ENCODE measurements around the gene PSORS1C2.

PSORS1C2 gene

DNA sequence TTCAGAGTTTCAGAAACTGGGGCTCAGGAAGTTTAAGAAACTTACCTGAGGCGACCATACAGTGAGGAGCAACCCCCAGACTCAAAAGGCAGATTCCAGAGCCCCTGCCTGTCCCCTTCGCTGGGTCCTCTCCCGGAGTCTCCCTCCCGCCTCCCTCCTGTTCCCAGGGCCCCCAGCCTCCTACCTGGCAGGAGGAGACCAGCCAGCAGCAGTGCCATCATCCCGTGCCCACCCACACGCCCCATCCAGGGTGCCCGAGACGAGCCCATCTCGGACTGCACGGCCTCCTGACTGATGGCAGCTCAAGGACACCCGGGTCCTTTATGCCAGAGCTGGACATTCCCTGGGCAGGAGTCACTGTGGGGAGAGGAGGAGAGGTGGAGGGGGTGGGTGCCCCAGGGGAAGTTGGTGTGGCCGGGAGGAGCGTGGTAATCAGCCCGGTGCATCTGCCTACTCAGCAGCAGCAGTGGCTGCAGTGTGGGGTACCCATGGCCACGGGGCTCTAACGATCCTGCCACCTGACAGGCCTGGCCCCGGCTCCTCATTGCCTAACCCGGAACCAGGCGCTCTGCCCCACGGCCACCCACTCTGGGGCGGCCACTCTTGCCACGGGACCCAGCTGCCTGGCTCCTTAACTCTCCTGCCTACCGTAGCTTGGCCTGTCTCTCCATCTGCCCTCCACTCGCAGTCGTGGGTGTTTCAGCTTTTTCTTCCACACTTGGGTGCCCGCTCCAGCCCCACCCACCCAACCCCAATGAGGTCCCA, 18.5 kb downstream of the PSORS1C2 start, which contains the start of gene CDSN:
TSS of gene CDSN (minus strand) at position 296 of the 765 bp plus-strand sequence. CDS start at position 269, 27 bp downstream.
- no peaks in the 10 kb centered on the region for H3K9me3 ChIP-seq (ENCODE audit: control insufficient read depth, insufficient read depth, low read depth, low read length)
- no peaks in the 10 kb centered on the region for H3K27me3 ChIP-seq (ENCODE audit: control insufficient read depth, insufficient read depth, low read length)
- H3K27ac ChIP-seq (ENCODE audit: low read depth, low read length) = no peak within 1 kb of the TSS
- H3K36me3 ChIP-seq (ENCODE audit: control insufficient read depth, insufficient read depth, low read length) = no peaks in the 10 kb centered on the region
- no peak within 1 kb of the TSS for H3K9ac ChIP-seq (ENCODE audit: low read length)
- peaks cover 11% of the 10 kb centered on the region; the same call in 1 of the 2 replicates for H3K4me1 ChIP-seq (ENCODE audit: control insufficient read depth, insufficient read depth, low read length)
- H3K4me3 ChIP-seq (ENCODE audit: low read depth, low read length) = no peak within 1 kb of the TSS

DNA sequence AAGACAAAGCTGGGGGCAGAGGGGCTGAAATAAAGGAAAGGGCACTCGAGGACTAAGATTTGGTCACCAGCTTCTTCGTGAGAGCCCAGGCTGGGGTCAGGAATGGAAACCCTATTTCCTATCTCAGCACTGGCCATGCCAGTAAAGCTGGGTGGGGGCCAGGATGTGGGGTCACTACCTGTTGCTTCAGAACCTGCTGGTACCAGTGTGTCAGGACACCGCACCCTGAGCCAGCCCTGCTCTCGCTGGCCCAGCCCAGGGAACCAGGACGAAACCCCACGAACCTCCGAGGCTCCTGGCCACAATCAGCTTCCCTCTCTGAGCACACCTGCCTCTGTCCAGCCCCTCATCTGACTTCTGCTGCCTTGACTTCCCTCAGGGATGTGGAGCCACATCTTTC, 20.7 kb downstream of the PSORS1C2 start:
- Histone ChIP-seq H3K36me3 (ENCODE audit: control insufficient read depth, insufficient read depth, low read length) (no peaks in the 10 kb centered on the region), H3K9ac (ENCODE audit: low read length) (no peak overlapping the region), H3K9me3 (ENCODE audit: control insufficient read depth, insufficient read depth, low read depth, low read length) (no peaks in the 10 kb centered on the region), H3K27me3 (ENCODE audit: control insufficient read depth, insufficient read depth, low read length) (no peaks in the 10 kb centered on the region), H3K4me1 (ENCODE audit: control insufficient read depth, insufficient read depth, low read length) (peaks cover 27% of the 10 kb centered on the region), H3K27ac (ENCODE audit: low read depth, low read length) (no peak overlapping the region), H3K4me3 (ENCODE audit: low read depth, low read length) (no peak overlapping the region)

DNA sequence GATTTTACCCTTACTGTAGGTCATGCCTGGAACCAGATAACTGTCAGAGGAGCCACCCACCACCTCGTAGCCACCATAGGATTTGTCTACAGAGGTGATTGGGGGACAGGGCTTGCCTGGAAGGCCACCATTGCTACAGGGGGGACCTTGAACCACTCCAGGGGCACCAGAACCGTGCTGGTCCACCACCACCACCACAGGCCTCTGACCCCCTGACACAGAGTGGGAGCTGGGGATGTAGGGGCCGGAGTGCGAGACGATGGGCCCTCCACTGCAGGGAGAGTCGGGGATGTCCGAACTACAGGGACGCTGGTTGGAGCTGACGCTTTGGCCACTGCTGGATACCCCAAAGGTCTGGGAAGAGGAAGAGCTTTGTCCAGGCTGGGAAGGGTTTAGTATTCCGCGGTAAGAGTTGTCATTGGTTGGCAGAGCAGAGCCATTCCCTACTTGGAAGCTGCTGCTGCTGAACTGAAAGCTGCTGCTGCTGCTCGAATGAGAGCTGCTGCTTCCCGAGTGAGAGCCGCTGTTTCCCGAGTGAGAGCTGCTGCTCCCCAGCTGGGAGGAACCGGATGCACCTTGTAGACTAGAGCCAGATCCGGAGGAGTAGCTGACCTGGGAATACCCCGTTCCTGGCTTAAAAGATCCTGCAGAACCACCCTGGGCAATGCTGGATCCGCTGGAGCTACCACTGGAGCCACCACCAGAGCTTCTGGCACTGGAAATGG, 22.0 kb downstream of the PSORS1C2 start:
- no peak overlapping the region for H3K9ac ChIP-seq (ENCODE audit: low read length)
- H3K27me3 ChIP-seq (ENCODE audit: control insufficient read depth, insufficient read depth, low read length) = no peaks in the 10 kb centered on the region
- no peaks in the 10 kb centered on the region for H3K36me3 ChIP-seq (ENCODE audit: control insufficient read depth, insufficient read depth, low read length)
- no peak overlapping the region for H3K27ac ChIP-seq (ENCODE audit: low read depth, low read length)
- peaks cover 27% of the 10 kb centered on the region for H3K4me1 ChIP-seq (ENCODE audit: control insufficient read depth, insufficient read depth, low read length)
- H3K4me3 ChIP-seq (ENCODE audit: low read depth, low read length) = no peak overlapping the region
- no peaks in the 10 kb centered on the region for H3K9me3 ChIP-seq (ENCODE audit: control insufficient read depth, insufficient read depth, low read depth, low read length)

DNA sequence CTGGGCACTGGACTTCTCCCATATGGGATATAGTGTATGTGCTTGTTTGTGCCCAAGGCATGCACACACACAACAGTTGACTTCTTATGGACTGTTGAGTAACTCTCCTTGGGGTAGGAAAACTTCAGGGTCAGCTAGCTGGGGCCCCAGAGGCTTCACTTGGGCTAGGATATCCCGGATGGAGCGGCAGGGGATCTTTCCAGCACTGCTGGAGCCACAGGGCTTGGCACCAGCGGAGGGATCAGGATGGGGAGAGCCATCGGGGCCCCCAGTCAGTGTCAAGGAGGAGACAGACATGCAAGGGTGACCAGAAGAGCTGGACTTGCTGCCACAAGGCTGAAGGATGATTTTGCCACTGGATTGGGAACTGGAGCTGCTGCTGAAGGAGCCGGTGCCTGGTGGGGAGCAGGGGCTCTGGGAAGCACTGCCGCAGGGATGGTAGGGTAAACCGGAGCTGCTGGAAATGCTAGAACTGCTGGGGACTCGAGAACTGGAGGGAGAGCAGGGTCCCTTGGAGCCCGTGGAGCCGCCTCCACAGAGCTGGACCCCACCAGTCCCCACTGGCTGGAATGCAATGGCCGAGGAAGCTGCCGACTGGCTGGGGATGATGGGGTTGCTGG, 22.8 kb downstream of the PSORS1C2 start:
- no peak overlapping the region for H3K27ac ChIP-seq (ENCODE audit: low read depth, low read length)
- H3K4me3 ChIP-seq (ENCODE audit: low read depth, low read length) = no peak overlapping the region
- no peaks in the 10 kb centered on the region for H3K27me3 ChIP-seq (ENCODE audit: control insufficient read depth, insufficient read depth, low read length)
- no peak overlapping the region for H3K9ac ChIP-seq (ENCODE audit: low read length)
- H3K9me3 ChIP-seq (ENCODE audit: control insufficient read depth, insufficient read depth, low read depth, low read length) = no peaks in the 10 kb centered on the region
- H3K4me1 ChIP-seq (ENCODE audit: control insufficient read depth, insufficient read depth, low read length) = peaks cover 29% of the 10 kb centered on the region
- no peaks in the 10 kb centered on the region for H3K36me3 ChIP-seq (ENCODE audit: control insufficient read depth, insufficient read depth, low read length)

DNA sequence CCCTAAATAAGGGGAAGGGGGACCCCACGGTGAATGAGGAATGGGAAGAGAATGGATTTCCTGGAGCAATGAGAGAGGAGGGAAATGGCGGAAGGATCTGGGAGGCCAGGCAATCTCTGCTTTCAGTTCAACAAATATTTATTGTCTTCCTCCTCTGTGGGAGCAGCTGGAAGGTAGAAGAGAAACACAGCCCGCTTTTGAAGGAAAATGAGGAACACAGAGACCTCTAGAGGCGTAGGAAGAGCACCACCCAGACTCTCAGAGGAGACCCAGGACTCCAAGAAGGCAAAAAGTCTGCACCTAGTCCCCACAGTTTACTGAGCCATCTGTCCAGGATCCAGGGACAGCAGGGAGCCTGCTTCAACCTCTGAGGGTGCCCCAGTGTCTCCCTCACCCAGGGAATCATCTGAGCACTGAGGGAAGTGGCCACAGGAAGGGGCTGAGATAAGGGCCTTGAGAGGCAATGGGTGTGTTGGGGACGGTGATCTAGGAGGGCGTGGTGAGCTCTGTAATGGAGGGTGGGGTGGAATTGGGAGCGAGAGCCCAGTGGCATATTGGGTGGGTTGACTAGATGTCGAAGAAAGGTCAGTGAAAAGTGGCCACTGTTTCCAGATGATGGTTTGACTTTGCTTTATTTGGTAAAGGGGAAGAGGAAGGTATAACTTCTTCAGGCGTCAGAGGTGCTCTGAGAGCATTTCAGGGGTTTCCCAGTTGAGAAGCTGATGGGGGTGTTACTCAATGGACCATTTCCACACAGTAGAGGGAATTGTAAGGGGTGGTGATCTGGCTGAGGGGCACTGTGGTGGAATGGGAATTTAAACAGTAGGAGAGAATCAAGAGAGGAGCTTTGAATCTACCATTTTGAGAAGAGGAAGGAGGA, 23.7 kb downstream of the PSORS1C2 start:
- no peaks in the 10 kb centered on the region for H3K9me3 ChIP-seq (ENCODE audit: control insufficient read depth, insufficient read depth, low read depth, low read length)
- no peak overlapping the region; the same call in 1 of the 2 replicates for H3K4me3 ChIP-seq (ENCODE audit: low read depth, low read length)
- no peak overlapping the region for H3K27ac ChIP-seq (ENCODE audit: low read depth, low read length)
- H3K36me3 ChIP-seq (ENCODE audit: control insufficient read depth, insufficient read depth, low read length) = no peaks in the 10 kb centered on the region
- peak overlapping the region; percentile 29 for H3K9ac ChIP-seq (ENCODE audit: low read length)
- peaks cover 37% of the 10 kb centered on the region for H3K4me1 ChIP-seq (ENCODE audit: control insufficient read depth, insufficient read depth, low read length)
- peaks cover 5% of the 10 kb centered on the region for H3K27me3 ChIP-seq (ENCODE audit: control insufficient read depth, insufficient read depth, low read length)

DNA sequence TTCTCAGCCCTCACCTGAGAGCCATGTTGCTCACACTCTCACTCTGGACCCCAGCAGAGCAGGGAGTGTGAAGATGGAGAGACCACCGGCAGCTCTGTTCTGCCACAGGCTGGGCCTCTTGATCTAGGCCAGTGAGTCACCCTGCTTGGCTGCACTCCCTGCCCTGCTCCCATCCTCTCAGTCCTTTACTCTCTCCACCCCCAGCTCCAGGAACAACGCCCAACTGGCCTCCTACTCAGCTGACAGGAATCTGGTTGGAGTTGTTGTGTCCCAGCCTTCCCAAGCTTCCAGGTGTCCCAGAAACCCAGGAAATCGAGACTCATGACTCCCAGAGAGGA, 24.4 kb downstream of the PSORS1C2 start, which contains the start of gene PSORS1C1:
TSS of gene PSORS1C1 (plus strand) at position 260 of the 338 bp plus-strand sequence. CDS start 14,833 bp downstream, outside the sequence.
- Histone ChIP-seq H3K4me1 (ENCODE audit: control insufficient read depth, insufficient read depth, low read length) (peaks cover 43% of the 10 kb centered on the region), H3K9me3 (ENCODE audit: control insufficient read depth, insufficient read depth, low read depth, low read length) (no peaks in the 10 kb centered on the region), H3K9ac (ENCODE audit: low read length) (peak within 1 kb of the TSS; percentile 32), H3K4me3 (ENCODE audit: low read depth, low read length) (peak within 1 kb of the TSS; percentile 42; the same call in 1 of the 2 replicates), H3K36me3 (ENCODE audit: control insufficient read depth, insufficient read depth, low read length) (no peaks in the 10 kb centered on the region), H3K27me3 (ENCODE audit: control insufficient read depth, insufficient read depth, low read length) (peaks cover 11% of the 10 kb centered on the region), H3K27ac (ENCODE audit: low read depth, low read length) (no peak within 1 kb of the TSS; the same call in 1 of the 2 replicates)

DNA sequence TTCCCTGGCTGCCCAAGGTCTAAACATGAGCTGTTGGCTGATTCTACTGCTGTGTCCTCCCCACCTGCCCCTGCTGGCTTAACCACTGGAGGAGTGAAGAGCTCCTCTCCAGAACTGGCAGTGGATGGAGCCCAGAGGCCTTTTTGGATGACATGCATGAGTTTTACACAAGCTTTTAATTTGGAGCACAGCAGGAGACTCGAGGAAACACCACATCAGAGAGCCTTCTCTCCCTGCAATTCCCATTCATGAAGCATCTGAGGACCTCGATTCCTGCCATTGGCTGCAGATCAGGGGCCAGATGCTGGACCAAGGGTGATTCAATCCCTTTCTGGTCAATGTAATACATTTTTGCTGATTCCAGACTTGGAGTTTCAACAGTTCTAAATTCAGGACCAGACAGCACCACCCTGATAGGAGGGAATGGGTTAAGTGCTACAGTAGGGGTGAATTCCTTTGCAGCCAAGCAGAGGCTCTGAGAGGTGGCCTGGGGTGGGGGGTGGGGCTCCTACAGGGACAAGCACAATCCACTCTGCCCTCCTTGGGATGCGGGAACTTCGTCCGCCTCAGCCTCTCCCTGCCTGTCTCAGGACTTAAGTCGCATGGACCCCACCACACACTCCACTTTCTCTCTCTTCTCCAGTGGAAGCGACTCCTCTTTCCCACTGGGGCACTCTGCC, 24.9 kb downstream of the PSORS1C2 start:
- peak overlapping the region; percentile 32 for H3K9ac ChIP-seq (ENCODE audit: low read length)
- no peak overlapping the region; the same call in 1 of the 2 replicates for H3K27ac ChIP-seq (ENCODE audit: low read depth, low read length)
- no peaks in the 10 kb centered on the region for H3K9me3 ChIP-seq (ENCODE audit: control insufficient read depth, insufficient read depth, low read depth, low read length)

DNA sequence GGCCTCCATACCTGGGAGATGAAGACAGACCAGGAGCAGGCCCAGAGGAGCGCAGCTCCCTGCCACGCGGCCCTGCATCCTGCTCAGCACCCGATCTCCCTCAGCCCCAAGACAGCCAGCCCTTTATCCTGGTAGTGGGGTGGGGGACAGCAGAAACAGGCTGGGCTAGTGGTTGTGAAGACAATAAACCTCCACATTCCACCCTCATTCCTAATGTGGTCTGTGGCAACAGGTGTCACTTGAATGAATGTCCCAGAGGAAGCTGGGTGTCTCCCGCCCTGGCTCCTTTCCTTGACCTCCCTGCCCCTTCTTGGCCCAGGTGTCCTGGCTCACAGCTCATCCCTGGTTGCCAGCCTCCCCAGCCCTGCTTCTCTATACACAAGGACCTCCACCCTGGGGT, 26.4 kb downstream of the PSORS1C2 start, which contains the start of gene C6orf15:
TSS of gene C6orf15 (minus strand) at position 98 of the 400 bp plus-strand sequence. CDS start at position 78, 20 bp downstream.
- H3K27ac ChIP-seq (ENCODE audit: low read depth, low read length) = no peak within 1 kb of the TSS
- H3K4me3 ChIP-seq (ENCODE audit: low read depth, low read length) = no peak within 1 kb of the TSS
- no peaks in the 10 kb centered on the region for H3K36me3 ChIP-seq (ENCODE audit: control insufficient read depth, insufficient read depth, low read length)
- H3K4me1 ChIP-seq (ENCODE audit: control insufficient read depth, insufficient read depth, low read length) = peaks cover 43% of the 10 kb centered on the region
- no peak within 1 kb of the TSS for H3K9ac ChIP-seq (ENCODE audit: low read length)
- H3K27me3 ChIP-seq (ENCODE audit: control insufficient read depth, insufficient read depth, low read length) = peaks cover 11% of the 10 kb centered on the region
- no peaks in the 10 kb centered on the region for H3K9me3 ChIP-seq (ENCODE audit: control insufficient read depth, insufficient read depth, low read depth, low read length)

More for the DNA sequence above, 24.9 kb downstream of the PSORS1C2 start:
- Histone ChIP-seq H3K36me3 (ENCODE audit: control insufficient read depth, insufficient read depth, low read length) (no peaks in the 10 kb centered on the region), H3K27me3 (ENCODE audit: control insufficient read depth, insufficient read depth, low read length) (peaks cover 11% of the 10 kb centered on the region), H3K4me1 (ENCODE audit: control insufficient read depth, insufficient read depth, low read length) (peaks cover 43% of the 10 kb centered on the region), H3K4me3 (ENCODE audit: low read depth, low read length) (peak overlapping the region; percentile 42; the same call in 1 of the 2 replicates)

DNA sequence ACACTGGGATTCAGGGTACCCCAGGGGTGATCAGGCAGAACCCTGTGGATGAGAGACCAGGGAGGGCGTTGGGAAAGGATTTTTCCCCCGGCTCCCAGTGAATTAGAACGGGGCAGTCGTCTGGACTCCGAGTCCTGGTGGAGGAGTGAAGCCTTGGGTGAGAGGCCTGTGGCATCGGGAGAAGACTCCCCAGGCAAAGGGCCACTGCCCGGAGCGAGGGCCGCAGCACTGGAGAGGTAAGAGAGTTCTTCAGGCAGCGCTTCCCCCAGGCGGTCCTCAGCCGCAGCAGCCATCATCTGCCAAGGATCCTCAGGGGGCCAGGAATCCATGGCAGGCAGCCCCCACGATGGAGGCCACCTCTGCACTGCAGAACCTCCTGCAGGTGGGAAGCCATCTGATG, 27.2 kb downstream of the PSORS1C2 start:
- Histone ChIP-seq H3K9ac (ENCODE audit: low read length) (no peak overlapping the region), H3K4me3 (ENCODE audit: low read depth, low read length) (no peak overlapping the region), H3K9me3 (ENCODE audit: control insufficient read depth, insufficient read depth, low read depth, low read length) (no peaks in the 10 kb centered on the region), H3K27ac (ENCODE audit: low read depth, low read length) (no peak overlapping the region), H3K4me1 (ENCODE audit: control insufficient read depth, insufficient read depth, low read length) (peaks cover 38% of the 10 kb centered on the region), H3K27me3 (ENCODE audit: control insufficient read depth, insufficient read depth, low read length) (peaks cover 11% of the 10 kb centered on the region), H3K36me3 (ENCODE audit: control insufficient read depth, insufficient read depth, low read length) (no peaks in the 10 kb centered on the region)
